Erythroblast (primary cell): ENCODE data around the gene RBX1.

ENCODE experiments used
- DNase-seq, 2 experiments: peaks; one replicate each; lab custom pipeline; 2025; lab: John Stamatoyannopoulos, UW
- GATA1 ChIP-seq: IDR thresholded peaks from 2 replicates; pipeline ENCODE4 v1.6.1; 2011; ENCODE audit warnings: low read depth, mild to moderate bottlenecking, control low read depth, low read length, moderate library complexity
- POLR2A ChIP-seq: IDR thresholded peaks from 2 replicates; pipeline ENCODE4 v1.6.1; 2011; ENCODE audit warnings: mild to moderate bottlenecking, low read length

RBX1 gene

DNA sequence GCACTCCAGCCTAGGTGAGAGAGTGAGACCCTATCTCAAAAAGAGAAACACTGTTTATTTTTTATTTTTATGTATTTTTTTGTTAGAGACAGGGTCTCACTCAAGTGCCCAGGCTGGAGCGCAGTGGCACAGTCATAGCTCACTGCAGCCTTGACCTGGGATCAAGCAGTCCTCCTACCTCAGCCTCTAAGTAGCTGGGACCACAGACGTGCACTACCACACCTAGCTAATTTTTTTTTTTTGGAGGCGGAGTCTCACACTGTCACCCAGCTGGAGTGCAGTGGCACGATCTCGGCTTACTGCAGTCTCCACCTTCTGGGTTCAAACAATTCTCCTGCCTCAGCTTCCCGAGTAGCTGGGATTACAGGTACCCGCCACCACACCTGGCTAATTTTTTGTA lies 6.4 kb downstream of the RBX1 start:
- TF ChIP-seq GATA1 (no peak), POLR2A (peak; percentile 29)
- peak; percentile 42 to 50 for DNase-seq

DNA sequence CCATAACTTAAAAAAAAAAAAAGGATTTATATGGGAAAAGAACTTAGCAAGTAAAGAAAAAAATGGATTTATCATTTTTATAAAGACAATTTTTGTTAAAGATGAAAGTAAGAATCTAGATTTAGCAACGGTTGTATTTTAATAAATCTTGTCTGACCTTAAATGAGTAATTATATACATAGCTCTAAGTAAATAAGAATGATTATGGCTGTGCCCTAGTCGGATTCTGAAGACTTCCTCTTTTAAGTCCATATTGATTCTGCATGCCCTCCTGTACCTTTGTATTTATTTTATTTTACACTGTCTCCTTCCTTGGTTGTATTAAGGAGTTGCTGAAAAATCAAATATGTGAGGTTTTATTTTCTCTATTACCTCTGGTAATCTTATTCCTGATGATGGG lies 7.1 kb downstream of the RBX1 start:
- DNase-seq = peak in 1 of 2 experiments; percentile 35
- TF ChIP-seq GATA1 = no peak
- no peak for TF ChIP-seq POLR2A

DNA sequence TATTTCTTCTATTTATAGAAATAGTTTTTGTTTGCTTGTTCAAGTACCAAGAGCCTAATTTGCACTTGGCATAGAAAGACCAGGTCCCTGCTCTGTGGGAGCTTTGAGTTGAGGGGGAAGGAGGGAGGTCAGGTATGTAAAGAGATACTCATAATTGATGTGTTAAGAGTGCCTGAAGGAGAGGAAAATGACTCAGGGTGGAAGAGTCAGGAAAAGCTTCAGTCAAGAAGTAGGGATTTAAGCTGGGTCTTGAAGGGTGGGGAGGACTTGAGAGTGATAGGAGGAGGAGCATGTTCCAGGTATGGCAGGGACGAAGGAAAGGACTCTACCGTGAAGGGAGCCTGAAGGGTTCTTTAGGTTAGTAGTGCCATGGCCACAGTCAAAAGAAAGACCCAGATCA lies 9.0 kb downstream of the RBX1 start:
- TF ChIP-seq GATA1 (no peak), POLR2A (no peak)
- DNase-seq = peak in 1 of 2 experiments; percentile 39

DNA sequence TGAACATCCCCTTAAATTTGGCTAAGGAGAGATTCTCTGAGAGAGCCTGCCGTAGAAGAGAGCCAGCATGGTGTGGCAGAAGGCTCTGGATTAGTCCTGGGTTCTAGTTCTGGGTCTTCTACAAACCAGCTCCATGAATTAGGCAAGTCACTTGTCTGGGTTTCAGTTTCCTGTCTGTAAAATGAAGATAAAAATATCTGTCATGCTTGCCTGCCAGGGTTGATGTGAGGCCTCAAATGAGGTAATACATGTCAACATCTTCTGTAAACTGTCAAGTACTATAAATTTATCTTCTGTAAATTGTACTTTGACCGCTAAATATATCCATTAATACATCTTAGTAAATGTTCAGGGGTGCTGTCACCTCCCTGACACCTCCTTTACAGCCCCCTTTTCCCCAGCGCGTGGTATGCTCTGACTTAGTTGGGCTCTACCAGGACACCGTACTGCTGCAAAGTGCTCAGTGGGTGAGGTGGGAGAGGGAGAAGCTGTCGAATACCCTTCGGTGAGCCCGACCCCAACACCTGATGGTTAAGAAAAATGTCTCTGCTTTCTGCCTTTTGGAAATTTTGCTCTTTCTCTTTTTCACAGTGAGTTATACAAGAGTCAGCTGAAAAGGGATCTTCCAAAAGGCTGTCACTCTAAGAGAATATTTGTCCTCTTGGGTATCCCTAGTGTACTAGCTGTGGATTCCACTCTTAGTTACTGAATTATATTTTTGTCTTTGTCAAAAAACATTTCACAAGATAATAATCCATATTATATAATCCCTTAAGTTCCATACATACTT lies 15.0 kb downstream of the RBX1 start:
- TF ChIP-seq GATA1 = no peak
- peak; percentile 40 for TF ChIP-seq POLR2A
- peak; percentile 92 to 93 for DNase-seq

DNA sequence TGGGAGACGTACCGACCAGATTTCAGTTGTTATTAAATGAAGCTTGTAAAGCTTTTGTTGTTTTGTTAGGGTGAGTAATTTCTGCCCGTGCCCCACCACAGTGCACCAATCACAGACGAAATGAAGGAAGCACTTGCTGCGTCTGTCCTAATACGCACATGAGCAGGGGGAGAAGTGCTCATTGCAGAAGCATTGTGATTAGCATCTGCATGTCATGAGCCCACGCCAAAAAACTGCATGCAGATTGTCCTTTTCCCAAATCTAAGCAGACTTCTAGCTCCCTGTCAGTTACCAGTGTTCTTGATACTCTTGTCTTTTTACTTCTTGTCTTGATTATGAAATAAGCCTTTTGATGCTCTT lies 15.5 kb downstream of the RBX1 start:
- DNase-seq = peak; percentile 87 to 91
- TF ChIP-seq POLR2A (peak; percentile 52), GATA1 (no peak)

DNA sequence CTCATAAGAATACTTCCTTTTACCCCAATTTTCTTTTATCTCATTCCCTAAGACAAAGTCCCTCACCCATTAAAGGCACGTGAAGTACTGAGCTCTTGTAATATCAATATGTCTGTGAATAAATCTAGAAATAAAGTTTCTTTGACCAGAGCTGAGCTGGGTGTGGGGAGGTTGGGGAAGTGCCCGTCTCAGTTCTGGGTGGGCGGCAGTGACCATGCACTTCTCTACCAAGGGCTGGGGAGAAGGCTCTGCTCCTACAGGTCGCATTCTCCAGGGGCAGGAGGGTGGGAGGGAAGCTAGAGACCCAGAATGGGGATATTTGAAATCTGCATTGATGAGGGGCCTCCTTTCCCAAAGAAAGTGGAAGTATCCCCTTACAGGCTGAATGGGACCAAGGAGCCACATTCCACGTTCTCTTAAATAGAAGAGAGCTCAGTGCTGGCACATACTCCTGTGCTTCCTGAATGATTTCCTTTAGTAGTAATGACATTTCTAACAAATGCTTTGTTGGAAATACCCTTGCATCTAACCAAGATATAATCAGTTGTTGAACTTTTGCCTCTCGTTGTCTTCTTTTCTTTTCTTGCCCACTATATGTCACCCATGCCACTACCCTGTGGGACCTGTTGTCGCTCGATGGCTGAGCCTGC lies 16.1 kb downstream of the RBX1 start:
- TF ChIP-seq GATA1 (no peak), POLR2A (no peak)

DNA sequence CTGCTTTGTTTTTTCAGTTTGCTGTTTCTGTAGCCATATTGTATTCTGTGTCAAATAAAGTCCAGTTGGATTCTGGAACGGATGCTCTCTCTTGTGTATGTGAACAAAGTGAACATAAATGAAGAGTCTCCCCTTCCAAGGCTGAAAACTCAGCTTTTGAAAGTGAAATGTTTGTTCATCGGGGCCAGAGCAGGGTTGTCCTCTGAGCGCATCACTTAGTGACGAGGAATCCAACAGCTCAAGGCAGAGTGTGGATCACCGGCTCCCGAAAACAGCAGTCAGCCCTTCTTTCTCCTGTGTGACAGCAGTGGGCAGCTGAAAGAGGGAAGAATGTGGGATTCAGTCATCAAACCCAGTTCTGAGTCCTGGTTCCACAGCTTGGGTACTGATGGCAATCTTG lies 21.4 kb downstream of the RBX1 start:
- TF ChIP-seq GATA1 = no peak
- no peak for TF ChIP-seq POLR2A
- DNase-seq = no peak

More for the DNA sequence above, 16.1 kb downstream of the RBX1 start:
- DNase-seq = peak; percentile 41 to 81

DNA sequence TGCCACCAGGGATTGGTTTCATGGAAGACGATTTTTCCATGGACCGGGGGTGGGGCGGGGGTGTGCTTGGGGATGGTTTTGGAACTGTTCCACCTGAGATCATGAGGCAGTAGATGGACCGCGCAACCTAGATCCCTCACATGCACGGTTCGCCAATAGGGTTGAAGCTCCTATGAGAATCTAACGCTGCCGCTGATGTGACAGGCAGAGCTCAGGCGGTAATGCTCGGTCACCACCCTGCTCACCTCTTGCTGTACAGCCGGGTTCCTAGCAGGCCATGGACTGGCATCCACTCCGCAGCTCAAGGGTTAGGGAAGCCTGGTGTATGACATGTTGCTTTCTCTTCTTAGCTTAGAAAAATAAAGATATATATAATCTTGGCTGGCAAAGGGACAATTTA lies 22.0 kb downstream of the RBX1 start:
- no peak for DNase-seq
- TF ChIP-seq GATA1 = no peak
- TF ChIP-seq POLR2A = no peak

DNA sequence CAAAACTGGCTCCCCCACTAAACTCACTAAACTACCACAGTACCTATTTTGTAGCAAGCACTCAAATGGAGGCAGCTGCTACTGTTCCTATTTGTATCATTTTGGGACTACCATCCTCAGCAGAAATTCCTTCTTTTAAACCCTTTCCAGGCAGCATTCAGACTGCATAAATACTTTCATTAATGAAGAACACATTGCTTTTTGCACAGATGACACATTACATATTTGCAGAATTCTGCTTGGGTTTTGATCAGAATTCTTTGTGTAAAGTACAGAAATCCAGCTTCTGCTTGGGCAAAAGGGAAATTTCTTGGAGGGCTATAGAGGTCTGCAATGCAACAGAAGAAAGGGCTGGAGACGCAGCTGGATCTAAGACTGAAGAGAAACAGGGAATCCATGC lies 24.2 kb downstream of the RBX1 start:
- TF ChIP-seq GATA1 = no peak
- no peak for TF ChIP-seq POLR2A
- DNase-seq = no peak

DNA sequence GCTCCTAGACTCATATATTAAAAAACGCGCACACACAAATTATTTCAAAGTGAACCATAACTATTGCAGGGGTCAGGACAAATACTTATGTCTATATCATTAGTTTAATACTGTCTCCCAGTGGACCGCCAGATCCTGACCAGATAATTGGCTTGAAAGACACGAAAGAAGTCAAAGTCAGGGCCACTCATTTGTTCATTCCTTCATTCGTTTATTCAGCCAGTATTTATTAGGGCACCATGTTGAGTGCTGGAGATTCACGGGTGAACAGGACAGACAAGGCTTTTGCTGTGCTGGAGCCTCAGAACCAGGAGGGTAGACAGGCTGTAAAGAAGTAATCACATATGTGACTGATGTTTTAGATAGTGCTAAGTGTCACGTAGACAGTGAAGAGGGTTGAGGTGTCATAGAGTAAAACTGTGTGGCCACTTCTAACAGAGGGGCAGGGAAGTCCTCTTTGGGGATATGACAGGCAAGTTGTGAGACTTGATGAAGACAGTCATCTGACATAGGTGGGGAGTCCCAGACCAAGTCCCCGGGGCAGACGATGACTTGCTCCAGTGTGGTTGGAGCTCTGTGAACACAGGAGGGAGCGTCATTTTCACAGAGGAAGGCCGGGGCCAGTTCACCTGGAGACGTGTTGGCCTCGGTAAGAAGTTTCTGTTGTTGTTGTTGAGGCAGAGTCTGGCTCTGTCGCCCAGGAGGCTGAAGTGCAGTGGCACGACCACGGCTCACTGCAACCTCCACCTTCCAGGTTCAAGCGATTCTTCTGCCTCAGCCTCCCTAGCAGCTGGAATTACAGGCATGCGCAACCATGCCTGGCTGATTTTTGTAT lies 25.9 kb downstream of the RBX1 start:
- TF ChIP-seq GATA1 (no peak), POLR2A (no peak)
- DNase-seq = no peak

DNA sequence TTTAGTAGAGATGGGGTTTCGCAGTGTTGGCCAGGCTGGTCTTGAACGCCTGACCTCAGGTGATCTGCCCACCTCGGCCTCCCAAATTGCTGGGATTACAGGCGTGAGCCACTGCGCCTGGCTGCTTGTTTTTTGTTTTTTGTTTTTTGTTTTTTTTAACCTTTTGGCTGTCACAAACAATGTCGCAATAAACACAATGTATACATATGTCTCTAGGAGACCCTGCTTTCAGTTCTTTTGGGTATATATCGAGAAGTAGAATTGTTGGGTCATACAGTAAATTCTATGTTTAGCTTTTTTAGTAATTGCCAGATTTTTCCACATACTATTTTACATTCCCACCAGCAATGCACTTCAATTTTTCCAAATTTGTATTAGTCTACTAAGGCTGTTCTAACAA lies 28.0 kb downstream of the RBX1 start:
- DNase-seq = no peak
- TF ChIP-seq POLR2A (no peak), GATA1 (no peak)

DNA sequence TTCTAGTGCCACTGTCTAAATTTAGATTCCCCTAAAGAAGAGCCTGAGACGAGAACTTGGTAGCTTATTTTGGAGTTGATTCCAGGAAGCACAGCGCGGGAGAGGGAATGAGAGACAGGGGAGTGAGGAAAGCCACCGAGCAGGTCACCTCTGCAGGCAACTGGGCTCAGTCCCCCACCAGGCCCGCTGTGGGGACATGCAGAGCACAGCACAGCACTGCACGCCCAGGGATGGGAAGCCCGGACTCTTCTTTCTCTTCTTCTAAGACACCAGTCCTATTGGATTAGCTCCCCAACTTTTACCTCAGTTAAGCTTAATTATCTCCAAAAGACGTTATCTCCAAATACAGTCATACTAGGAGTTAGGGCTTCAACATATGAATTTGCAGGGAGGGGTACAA lies 28.7 kb downstream of the RBX1 start:
- no peak for DNase-seq

DNA sequence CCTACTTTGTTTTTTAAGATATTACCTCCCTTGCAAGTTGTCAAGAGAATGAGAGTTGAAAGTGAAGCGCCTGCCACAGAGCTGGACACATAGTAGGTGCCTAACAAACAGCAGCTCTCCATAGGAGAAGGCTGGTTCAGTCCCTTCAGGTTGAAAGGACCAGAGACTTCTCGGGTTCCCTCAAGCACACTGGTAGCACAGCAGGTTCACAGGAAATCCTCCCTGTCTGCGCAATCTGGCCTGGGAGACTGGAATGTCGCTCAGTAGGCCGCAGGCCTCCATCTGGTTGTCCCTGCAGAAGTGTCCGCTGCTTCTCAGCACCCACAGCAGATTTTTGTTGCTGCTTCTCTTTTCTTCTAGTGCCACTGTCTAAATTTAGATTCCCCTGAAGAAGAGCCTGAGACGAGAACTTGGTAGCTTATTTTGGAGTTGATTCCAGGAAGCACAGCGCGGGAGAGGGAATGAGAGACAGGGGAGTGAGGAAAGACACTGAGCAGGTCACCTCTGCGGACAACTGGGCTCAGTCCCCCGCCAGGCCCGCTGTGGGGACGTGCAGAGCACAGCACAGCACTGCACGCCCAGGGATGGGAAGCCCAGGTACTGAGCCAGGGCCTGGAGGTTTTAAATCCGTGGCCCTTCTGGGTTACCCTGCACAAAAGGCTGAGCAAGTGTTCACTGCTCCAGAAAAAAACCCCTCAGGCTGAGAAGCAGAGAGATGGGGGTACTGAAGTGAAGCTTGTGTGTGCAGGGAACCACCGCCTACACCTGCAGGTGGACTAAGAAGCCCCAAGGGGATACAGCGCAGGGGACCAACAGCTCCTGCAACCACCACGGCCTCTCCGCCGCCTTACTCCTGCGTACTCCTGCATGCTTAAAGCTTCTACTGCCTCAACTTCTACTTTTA lies 31.6 kb downstream of the RBX1 start:
- no peak for TF ChIP-seq GATA1
- TF ChIP-seq POLR2A = no peak
- DNase-seq = no peak

More for the DNA sequence above, 28.7 kb downstream of the RBX1 start:
- TF ChIP-seq POLR2A (no peak), GATA1 (no peak)
